ENCODE measurements around the gene NRG4.
"Not testable (repeated sequence)": the region's sequence is repeated elsewhere in the genome, so short reads cannot be mapped to it uniquely, and the experiment has no call there.

Gene NRG4

DNA sequence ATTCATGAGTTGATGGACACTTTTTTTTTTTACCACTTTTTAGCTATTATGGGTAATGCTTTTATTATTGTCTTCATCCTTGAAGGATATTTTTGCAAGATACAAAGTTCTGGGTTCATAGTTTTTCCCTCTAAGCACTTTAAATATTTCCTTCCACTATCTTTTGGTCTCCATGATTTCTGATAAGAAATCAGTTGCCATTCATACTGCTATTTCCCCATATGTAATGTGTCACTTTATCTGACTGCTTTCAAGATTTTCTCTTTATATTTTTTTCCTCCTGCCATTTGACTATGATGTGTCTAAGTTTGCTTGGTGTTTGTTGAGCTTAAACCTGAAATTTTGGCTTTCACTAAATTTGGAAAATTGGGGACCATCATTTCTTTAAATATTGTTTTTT is 19.3 kb downstream of the NRG4 start:
- DNase-seq, result no peak

DNA sequence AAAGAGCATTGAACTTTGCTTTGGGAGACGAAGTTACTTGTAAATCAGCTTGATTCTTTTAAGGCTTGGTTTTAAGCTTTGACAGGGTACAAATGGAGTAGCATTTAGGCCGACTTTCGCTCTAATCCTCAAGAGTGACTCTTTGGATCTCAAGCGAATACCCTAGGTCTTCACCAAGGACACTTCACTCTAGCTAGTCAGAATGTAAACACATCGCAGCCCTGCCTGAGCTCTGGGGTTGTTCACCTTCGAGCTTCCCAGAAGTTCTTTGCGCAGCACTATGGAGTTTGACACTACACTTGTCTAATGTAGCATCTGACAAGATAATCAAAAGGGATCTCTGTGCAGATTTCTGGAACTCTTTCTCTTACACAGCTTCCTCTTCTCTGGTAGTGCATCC is 22.3 kb downstream of the NRG4 start:
- DNase-seq, result no peak

DNA sequence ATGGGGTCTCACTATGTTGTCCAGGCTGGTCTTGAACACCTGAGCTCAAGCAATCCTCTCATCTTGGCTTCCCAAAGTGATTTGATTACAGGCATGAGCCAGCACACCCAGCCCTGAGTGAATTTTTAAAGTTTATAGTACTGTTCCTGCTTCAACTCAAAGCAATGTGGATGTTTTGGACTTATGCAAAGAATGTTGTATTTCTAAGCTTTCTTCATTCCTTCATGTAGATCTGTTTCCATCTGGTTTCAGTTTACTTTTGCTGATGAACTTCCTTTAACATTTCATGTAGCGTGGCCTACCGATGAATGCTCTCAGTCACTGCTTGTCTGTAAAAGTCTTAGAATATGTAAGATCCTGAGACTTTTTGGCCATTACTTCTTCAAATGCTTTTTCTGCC is 23.2 kb downstream of the NRG4 start:
- no peak for DNase-seq

DNA sequence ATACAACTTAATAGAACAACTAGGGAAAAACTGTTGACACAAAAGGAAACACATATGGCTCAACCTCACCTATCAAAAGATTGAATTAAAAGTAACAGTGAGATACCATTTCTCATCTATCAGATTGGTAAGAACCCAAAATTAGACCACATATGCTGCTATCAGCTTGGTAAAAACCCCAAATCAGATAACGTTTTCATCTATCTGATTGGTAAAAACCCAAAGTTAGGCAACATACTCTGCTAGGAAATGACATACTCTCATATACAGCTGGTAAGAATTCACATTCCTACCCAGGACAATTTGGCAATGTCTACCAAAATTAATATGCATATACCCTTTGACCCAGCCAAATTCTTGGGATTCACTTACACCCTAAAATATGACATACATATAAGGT is 26.3 kb downstream of the NRG4 start:
- DNase-seq, result no peak

DNA sequence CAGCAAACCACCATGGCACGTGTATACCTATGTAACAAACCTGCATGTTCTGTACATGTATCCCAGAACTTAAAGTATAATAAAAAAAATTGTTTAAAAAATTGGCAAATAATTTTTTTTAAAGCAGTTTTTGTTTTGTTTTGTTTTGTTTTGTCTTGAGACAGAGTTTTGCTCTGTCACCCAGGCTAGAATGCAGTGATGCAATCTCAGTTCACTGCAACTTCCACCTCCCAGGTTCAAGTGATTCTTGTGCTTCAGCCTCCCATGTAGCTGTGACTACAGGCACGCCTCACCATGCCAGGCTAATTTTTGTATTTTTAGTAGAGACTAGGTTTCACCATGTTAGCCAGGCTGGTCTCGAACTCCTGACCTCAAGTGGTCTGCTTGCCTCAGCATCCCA is 27.5 kb downstream of the NRG4 start:
- DNase-seq, result not testable (repeated sequence)

DNA sequence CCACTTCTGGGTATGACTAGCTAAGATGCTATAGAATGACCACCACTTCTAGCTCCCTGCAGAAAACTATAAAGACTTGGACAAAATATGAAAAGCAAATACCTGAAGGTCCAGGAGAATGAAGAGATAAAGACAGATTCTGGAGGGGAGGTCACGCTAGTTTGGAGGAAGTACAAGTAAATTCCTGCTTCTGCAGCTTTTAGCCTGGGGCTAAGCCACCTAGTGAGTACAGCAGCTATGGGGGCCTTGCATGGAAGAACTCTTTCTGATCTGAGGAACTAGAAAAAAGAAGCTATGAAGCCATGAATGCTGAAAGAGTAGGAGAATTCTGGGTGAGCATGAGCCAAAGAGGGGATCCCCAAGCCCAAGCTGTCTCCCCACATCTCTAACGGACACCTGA is 29.8 kb downstream of the NRG4 start:
- no peak for DNase-seq

DNA sequence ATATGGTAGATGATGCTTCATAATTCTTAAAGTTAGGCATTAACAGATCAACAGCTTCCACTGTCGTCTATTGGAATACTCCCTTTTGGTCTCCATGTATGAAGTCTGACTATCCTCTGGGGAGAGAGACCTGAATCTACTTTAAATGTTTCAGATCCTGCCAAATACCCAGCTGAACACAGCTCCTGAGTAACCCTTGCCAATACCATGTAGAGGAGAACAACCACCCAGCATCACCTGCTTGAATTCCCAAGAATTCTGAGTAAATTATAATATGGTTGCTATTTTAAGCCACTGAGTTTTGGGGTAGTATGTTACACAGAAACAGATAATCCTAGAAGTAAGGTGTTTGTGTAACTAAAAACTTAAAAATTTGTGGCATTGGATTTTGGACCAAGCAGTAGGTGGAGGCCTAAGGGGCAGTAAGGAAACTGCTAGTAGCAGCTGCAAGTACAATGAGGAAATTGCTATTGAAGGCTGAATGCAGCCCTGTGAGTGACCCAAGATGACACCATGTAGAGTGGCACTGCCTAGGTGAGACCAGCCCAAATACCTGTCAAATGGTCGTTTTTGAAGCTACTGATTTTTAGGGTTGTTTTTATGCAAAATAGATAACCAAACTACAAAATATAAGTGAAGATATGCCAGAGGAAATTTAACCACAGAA is 30.9 kb downstream of the NRG4 start:
- DNase-seq, result no peak

DNA sequence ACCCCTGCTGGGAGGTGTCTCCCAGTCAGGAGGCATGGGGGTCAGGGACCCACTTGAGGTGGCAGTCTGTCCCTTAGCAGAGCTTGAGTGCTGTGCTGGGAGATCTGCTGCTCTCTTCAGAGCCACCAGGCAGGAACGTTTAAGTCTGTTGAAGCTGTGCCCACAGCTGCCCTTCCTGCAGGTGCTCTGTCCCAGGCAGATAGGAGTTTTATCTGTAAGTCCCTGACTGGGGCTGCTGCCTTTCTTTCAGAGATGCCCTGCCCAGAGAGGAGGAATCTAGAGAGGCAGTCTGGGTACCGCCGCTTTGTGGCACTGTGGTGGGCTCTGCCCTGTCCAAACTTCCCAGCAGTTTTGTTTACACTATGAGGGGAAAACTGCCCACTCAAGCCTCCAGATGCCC is 35.5 kb downstream of the NRG4 start:
- DNase-seq, result not testable (repeated sequence)

DNA sequence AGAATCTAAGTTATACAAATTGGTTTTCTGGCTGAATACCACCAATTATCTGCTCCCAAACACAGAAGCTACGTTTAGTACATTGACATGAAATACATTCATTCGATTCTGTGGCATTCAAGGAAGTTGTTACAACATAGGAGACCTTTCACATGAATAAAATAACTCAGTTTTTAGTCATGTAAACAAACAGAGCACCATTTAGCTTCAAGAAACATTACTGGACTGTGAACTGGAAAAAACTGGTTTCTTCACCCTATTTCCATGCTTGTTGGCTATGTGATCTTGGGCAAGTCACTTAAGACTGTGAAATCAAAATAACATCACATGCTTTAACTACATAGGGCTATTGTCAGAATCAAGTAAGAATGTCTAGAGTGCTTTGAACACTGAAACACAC is 46.2 kb downstream of the NRG4 start:
- DNase-seq, result no peak

DNA sequence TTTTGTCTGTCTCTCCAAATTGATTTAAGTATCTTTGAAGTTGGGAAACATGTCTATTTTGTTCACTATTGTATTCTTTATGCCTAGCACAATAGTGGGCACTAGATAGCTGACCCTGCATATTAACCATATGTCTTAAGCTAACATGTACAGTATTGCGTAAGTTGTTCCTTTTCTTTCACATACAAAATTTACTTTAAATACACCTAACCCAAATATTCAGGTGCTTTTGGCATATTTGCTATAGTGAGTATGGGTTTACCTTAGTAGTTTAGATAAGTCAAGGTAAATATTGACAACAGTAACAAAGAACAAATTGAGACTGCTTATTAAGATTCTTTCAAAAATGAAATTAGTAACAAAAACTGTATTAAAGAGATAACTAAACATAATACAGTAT is 50.9 kb downstream of the NRG4 start:
- DNase-seq, result no peak

DNA sequence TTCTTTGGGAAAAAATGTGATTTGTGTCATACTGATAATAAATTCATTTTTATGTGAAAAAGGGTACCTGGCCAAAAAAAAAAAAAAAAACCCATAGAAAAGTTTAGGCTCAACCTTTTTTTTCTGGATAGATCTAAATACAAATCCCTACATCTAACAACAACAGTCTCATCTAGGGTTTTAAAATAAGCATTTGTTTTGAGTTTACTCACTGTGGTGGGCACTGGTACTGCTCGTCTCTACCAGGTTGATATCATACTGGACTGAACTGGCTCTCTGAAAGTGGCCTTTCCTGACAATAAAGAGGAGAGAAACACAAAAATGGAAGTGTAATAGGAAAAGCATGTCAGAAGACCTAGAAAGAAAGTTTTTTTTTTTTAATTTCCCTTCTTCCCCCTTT is 56.5 kb downstream of the NRG4 start:
- DNase-seq, result no peak

DNA sequence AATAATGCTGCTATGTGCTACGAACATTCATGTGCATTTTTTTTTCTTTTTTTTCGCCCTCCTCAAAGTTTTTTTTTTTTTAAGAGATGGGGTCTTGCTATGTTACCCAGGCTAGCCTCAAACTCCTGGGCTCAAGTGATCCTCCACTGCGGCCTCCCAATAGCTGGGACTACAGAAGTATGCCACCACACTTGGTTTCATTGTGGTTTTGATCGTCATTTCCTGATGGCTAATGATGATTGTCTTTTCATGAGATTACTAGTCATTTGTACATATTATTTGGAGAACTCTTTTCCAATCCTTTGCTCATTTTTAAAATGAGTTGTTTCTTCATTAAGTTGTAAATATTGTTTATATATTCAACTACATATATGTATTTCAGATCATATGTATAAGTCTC is 59.7 kb downstream of the NRG4 start:
- no peak for DNase-seq

DNA sequence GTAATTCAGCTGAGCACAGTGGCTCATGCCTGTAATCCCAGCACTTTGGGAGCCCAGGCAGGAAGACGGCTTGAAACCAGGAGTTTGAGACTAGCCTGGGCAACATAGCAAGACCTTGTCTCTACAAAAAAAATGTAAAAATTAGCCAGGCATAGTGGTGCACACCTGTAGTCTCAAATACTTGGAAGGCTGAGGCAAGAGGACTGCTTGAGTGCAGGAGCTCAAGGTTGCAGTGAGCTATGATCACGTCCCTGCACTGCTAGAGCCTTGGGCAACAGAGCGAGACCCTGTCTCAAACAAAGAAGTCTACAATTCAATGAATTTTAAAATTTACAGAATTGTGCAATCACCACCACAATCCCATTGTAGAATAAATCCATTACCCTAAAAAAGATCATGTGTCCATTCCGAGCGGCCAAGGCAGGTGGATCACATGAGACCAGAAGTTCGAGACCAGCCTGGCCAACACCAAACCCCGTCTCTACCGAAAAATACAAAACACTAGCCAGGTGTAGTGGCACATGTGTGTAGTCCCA is 63.4 kb downstream of the NRG4 start:
- DNase-seq, result no peak

DNA sequence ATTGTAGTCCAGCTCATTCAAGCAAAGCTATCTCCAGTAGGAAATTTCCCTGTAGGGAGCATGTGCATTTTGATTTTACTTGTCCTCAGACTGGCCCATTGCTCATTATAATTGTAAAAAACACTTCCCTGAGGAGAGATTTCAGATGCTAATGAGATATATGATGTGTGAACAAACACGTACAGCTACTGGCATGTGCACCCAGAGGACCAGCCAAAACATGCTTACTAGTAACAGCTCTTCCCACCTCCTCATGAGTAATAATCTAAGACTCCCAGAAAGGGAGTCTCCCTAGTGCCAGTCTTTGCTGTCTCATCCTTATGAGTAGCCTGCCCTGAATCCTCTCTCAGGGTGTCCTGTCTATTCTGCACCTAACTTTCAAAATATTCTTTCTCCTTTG is 65.1 kb downstream of the NRG4 start:
- no peak for DNase-seq

DNA sequence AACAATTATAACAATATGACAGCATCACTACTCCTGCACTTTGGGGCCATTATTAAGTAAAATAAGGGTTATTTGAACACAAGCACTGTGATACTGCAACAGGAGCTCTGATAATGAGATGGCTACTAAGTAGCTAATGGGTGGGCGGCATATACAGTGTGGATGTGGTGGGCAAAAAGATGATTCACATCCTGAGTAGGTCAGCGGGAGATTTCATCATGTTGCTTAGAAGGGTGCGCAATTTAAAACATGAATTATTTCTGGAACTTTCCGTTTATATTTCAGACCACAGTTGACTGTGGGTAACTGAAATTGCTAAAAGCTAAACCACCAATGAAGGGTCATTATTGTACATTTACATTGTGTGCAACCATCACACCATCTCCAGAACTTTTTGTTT is 66.3 kb downstream of the NRG4 start:
- DNase-seq, result no peak

DNA sequence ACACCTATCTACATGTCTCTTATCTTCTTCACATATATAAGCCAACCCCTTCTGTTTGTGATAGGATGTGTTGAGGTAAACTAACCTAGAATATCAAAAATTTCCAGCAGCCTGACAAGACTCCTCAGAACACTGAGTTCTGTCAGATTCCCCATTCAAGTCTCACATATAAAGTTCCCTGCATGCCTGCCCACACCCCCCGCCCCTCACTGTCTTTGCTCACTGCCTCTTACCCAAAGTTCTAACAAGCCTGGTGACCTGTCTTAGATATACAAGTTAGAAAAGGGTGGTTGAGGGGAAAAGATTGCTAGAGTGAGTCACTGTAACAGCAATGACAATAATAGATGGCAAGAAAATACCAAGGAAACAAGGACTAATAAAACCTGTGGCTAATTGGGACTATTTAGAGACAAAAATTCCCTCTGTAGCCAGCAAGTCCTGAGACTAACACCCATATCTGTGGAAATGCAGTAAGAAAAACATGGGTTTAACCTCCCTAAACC is 68.5 kb downstream of the NRG4 start:
- DNase-seq, result no peak

DNA sequence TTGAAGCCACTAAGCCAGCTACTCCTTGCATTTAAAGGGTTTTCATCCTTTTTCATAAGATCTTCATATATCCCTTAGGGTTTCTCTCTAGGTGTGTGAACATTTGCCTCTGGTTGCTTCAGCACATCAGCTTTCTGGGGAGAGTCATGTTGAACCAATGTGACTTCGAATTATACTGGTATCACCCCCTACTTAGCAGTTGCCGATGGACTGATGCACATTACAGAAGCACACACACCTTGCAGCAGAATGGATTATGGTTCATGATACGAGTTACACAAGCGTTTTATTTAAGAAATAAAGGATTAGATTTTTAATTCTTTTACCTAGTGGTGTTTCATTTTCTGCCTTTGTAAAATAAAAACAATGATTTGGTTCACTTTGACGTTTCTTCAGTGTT is 69.0 kb downstream of the NRG4 start:
- no peak for DNase-seq

DNA sequence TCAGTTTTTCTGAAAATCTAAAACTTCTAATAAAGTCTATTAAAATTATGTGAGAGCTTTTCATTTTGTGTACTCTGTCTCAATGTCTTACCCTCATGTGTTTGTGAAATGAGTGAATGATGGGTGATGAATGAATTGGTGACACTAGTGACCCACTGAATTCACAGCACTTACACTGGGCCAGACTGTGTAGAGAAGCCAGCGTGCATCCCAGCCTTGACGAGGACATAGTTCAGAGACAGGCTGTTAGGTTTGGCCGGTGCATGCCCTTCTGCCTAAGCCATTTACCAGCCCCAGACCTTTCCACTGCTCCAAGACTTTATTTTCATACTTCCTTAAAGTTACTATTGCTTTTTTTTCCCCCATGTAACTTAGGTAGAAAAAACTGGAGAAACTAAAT is 69.8 kb downstream of the NRG4 start:
- no peak for DNase-seq

DNA sequence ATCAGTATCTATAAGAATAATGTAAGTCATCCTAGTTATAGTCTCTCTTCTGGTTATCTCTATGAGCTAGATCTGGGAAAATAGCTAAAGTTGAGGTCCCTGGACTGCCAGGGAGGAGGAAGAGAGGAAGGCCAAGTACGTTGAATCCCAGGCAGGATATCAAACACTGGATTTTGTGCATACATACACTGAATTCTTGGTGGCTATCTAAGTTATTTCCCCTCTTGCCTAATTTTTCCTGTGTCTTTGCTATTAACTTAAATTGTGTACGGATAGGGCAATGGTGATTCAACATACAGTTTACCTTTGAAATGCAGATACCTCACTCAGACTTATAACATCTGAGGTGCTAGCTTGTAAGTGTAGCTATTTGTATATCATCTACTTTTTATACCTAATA is 81.4 kb downstream of the NRG4 start:
- no peak for DNase-seq

DNA sequence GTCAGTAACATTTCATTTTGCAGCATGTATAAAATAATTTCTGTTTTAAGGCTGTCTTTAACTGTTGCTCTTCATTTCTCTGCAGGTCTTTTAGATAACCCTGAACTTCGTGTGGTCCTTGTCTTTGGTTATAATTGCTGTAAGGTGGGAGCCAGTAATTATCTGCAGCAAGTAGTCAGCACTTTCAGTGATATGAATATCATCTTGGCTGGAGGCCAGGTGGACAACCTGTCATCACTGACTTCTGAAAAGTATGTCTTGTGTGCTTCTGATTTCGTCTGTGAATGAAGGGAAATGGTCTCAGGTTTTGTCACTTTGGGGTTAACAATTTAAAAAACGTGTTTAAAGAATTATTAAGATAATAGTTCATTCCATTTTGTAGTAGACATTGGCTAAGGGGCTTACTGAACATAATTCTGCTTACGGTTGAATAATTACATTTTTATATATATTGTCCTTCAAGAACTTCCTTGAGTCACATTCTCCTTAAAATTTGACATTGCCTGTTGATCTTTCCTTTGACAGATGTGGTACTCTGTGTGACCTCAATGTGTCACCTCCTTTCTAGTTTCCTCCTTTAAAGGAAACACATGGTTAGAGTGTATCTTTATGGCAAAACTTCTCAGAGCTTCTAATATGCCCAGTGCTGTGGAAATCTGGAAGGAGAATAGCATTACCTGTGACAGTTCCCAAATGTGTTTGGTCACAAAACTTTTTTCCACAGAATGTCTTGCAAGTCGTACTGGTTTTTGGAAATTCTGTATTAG is 82.2 kb downstream of the NRG4 start:
- DNase-seq, result peak; percentile 34

DNA sequence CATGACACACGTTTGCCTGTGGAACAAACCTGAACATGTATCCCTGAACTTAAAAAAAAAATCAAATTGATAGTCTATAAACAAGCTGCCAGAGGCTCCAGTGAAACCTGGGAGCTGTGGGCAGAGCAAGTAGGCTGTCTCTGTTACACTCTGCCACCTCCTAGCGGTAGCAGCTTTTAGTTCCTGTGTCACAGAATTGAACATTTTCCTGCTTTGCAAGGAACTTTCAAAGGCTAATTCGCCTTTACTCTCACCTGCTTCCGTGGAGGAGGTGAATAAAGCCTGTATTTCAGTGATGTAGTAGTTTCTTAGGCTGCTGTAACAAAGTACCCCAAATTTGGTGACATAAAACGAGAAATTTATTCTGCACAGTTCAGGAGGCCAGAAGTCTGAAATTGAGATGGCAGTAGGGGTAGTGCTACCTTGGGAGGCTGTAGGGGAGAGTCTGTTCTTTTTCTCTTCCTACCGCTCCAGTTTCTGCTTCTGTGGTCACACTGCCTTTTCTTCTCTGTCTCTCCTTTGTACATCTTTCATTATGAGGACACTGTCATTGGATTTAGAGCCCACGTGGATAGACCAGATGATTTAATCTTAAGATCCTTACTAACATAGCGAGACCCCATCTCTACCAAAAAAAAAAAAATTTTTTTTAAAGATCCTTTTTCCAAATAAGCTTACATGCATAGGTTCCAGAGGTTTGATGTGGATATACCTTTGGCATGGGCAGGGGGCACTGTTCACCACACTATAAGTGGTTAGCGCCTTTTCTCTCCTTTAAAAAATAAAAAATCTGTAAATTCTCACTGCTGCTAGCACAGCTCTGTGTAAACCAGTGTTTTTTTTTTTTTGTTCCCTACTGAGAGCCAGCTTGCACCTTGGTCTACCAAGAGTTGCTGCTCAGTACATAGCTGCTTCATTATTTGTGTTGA is 83.3 kb downstream of the NRG4 start:
- no peak for DNase-seq

DNA sequence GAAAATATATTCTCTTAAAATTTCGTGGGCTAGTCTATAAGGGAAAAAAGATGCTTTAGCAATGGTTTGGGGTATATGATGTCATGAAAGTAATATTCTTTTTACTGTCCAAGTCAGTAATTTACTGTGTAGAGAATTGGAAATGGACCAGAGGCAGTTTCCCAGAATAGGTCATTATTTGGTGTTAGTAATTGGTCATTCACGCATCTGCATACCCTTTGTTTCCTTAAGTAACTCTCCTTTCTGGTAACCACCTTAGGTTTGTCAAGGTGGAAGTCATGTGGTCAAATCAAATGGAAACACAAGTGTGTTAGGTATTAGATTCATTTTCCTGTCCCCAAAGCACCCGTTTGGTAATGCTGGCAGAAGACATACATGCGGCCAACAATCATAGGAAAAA is 84.6 kb downstream of the NRG4 start:
- no peak for DNase-seq

DNA sequence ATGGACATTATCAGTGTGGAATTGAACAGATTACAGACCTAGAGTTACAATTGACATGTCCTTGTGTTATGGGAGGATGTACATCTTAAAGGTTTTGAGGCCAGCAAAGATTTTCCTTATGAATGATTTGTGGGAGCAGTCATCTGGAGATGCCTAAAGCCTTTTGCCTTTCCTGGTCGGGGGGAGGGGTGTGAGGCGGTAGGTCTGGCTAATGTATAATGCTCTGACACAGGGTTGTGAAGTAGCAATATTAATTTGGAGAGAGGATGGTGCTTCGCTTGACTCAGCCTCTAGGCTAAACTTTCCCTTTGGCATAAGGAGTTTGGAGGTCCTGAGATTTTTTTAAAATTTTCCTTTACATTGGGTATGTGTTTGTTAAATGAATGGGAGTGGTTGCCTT is 85.3 kb downstream of the NRG4 start:
- no peak for DNase-seq
